ENCODE data around the gene RPTOR.

Gene RPTOR

GRCh38 chr17:80769936-80770625 is 225.4 kb downstream of the RPTOR start (continued):
- no peak for TF ChIP-seq POU6F1 (CRISPR knock-in tag; IDR thresholded peaks at IDR 0.05; ENCODE audit: borderline replicate concordance, low read depth)
- no peak for TF ChIP-seq ZNF565 (CRISPR knock-in tag; conservative IDR thresholded peaks at IDR 0.05; ENCODE audit: low read depth)
- no peak for TF ChIP-seq PPARA (CRISPR knock-in tag; IDR thresholded peaks at IDR 0.05; ENCODE audit: borderline replicate concordance)
- no peak for TF ChIP-seq GLIS3 (CRISPR knock-in tag; IDR thresholded peaks at IDR 0.05)

GRCh38 chr17:80770881-80771611 is 226.4 kb downstream of the RPTOR start:
- no peak for TF ChIP-seq ZNF70 (CRISPR knock-in tag; IDR thresholded peaks at IDR 0.05)
- TF ChIP-seq ZNF565 (CRISPR knock-in tag; conservative IDR thresholded peaks at IDR 0.05; ENCODE audit: low read depth) = no peak
- TF ChIP-seq OSR1 (CRISPR knock-in tag; IDR thresholded peaks at IDR 0.05) = no peak
- TF ChIP-seq ARNTL (CRISPR knock-in tag; IDR thresholded peaks at IDR 0.05; ENCODE audit: borderline replicate concordance, low read depth) = no peak
- TF ChIP-seq, protein P1, sequence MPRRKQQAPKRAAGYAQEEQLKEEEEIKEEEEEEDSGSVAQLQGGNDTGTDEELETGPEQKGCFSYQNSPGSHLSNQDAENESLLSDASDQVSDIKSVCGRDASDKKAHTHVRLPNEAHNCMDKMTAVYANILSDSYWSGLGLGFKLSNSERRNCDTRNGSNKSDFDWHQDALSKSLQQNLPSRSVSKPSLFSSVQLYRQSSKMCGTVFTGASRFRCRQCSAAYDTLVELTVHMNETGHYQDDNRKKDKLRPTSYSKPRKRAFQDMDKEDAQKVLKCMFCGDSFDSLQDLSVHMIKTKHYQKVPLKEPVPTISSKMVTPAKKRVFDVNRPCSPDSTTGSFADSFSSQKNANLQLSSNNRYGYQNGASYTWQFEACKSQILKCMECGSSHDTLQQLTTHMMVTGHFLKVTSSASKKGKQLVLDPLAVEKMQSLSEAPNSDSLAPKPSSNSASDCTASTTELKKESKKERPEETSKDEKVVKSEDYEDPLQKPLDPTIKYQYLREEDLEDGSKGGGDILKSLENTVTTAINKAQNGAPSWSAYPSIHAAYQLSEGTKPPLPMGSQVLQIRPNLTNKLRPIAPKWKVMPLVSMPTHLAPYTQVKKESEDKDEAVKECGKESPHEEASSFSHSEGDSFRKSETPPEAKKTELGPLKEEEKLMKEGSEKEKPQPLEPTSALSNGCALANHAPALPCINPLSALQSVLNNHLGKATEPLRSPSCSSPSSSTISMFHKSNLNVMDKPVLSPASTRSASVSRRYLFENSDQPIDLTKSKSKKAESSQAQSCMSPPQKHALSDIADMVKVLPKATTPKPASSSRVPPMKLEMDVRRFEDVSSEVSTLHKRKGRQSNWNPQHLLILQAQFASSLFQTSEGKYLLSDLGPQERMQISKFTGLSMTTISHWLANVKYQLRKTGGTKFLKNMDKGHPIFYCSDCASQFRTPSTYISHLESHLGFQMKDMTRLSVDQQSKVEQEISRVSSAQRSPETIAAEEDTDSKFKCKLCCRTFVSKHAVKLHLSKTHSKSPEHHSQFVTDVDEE (CRISPR knock-in tag; IDR thresholded peaks at IDR 0.05) = no peak
- TF ChIP-seq TOX (CRISPR knock-in tag; IDR thresholded peaks at IDR 0.05; ENCODE audit: borderline replicate concordance) = no peak
- TF ChIP-seq BACH2 (CRISPR knock-in tag; IDR thresholded peaks at IDR 0.05; ENCODE audit: borderline replicate concordance) = no peak
- TF ChIP-seq CREB5 (CRISPR knock-in tag; IDR thresholded peaks at IDR 0.05; ENCODE audit: low read depth) = no peak

DNA sequence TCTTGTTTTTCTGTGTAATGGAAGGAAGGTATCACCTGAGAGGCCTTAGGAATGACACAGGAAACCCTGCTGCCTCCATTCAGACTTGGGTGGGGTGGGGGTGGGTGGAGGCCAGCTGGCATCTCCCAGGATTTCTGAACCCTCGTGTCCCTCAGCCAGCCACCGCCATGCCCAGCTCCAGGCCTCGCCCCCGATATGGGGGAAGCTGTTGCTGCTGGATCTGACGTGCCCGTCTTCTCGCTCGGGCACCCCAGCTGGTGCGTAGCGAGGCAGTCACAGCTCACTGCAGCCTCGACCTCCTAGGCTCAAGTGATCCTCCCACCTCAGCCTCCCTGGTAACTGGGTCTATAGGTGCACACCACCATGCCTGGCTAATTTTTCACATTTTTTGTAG is 227.0 kb downstream of the RPTOR start:
- no peak for ATAC-seq
- TF ChIP-seq ZFP30 (CRISPR knock-in tag; IDR thresholded peaks at IDR 0.05) (no peak), ZFP3 (CRISPR knock-in tag; IDR thresholded peaks at IDR 0.05) (no peak), RARB (CRISPR knock-in tag; IDR thresholded peaks at IDR 0.05) (no peak), POU6F1 (CRISPR knock-in tag; IDR thresholded peaks at IDR 0.05; ENCODE audit: borderline replicate concordance, low read depth) (no peak), CSDC2 (CRISPR knock-in tag; IDR thresholded peaks at IDR 0.05) (no peak), ZNF70 (CRISPR knock-in tag; IDR thresholded peaks at IDR 0.05) (no peak), OSR1 (CRISPR knock-in tag; IDR thresholded peaks at IDR 0.05) (no peak), BACH2 (CRISPR knock-in tag; IDR thresholded peaks at IDR 0.05; ENCODE audit: borderline replicate concordance) (no peak), GLIS3 (CRISPR knock-in tag; IDR thresholded peaks at IDR 0.05) (no peak), ZNF8 (CRISPR knock-in tag; IDR thresholded peaks at IDR 0.05) (no peak), ARNTL (CRISPR knock-in tag; IDR thresholded peaks at IDR 0.05; ENCODE audit: borderline replicate concordance, low read depth) (no peak), ZC3H10 (CRISPR knock-in tag; IDR thresholded peaks at IDR 0.05) (no peak), ISL1 (CRISPR knock-in tag; IDR thresholded peaks at IDR 0.05) (no peak), CREB5 (CRISPR knock-in tag; IDR thresholded peaks at IDR 0.05; ENCODE audit: low read depth) (no peak), PPARA (CRISPR knock-in tag; IDR thresholded peaks at IDR 0.05; ENCODE audit: borderline replicate concordance) (no peak), CSRNP3 (CRISPR knock-in tag; IDR thresholded peaks at IDR 0.05) (no peak), TCF4 (CRISPR knock-in tag; IDR thresholded peaks at IDR 0.05; ENCODE audit: borderline replicate concordance) (no peak)

More at GRCh38 chr17:80770881-80771611, 226.4 kb downstream of the RPTOR start:
- ATAC-seq = no peak

Data from SK-N-SH treated with all-trans-retinoic acid at 6 μM for 48 hours (cell line).